ENCODE measurements around the gene U2AF1L4. TPM values are rescaled to one million over a fixed set of nuclear protein-coding genes. Genes with fewer than 3 reads are reported as not detected.

U2AF1L4 gene
- total RNA-seq, 1 donor from 2014 or later: 9.7 TPM

GRCh38 chr19:35714601-35715354, 30.4 kb downstream of the U2AF1L4 start:
- DNase-seq (ENCODE audit: low read depth): no peak

- DNase-seq (ENCODE audit: low read depth): no peak
These were observed 31.2 kb downstream of the U2AF1L4 start for GRCh38 chr19:35713904-35714495.

- DNase-seq (ENCODE audit: low read depth): no peak
These were observed 31.7 kb downstream of the U2AF1L4 start for GRCh38 chr19:35713506-35713850.

GRCh38 chr19:35712567-35713505, 32.4 kb downstream of the U2AF1L4 start:
- no peak for DNase-seq (ENCODE audit: low read depth)

GRCh38 chr19:35710784-35711723, 34.2 kb downstream of the U2AF1L4 start:
- DNase-seq (ENCODE audit: low read depth): no peak

- DNase-seq (ENCODE audit: low read depth): no peak
These were observed 36.8 kb downstream of the U2AF1L4 start for GRCh38 chr19:35708391-35708790.

GRCh38 chr19:35704218-35704617, 41.0 kb downstream of the U2AF1L4 start, which contains the start of gene ZBTB32:
TSS of gene ZBTB32 (plus strand) at chr19:35704558. CDS start at chr19:35714627, 10,069 bp downstream.
- no peak for DNase-seq (ENCODE audit: low read depth)

- DNase-seq (ENCODE audit: low read depth): no peak
These were observed 41.9 kb downstream of the U2AF1L4 start for GRCh38 chr19:35703343-35703742.

GRCh38 chr19:35702223-35703012, 42.8 kb downstream of the U2AF1L4 start:
- peak; percentile 99 for DNase-seq (ENCODE audit: low read depth)

- no peak for DNase-seq (ENCODE audit: low read depth)
These were observed 48.4 kb downstream of the U2AF1L4 start for GRCh38 chr19:35696835-35697234.

GRCh38 chr19:35695895-35696422, 49.3 kb downstream of the U2AF1L4 start:
- no peak for DNase-seq (ENCODE audit: low read depth)

- peak; percentile 86 for DNase-seq (ENCODE audit: low read depth)
These were observed 51.2 kb downstream of the U2AF1L4 start for GRCh38 chr19:35693835-35694599.

GRCh38 chr19:35693422-35693821, 51.8 kb downstream of the U2AF1L4 start:
- DNase-seq (ENCODE audit: low read depth): no peak

Other genes starting within 250 kb of the U2AF1L4 start
- gene DMKN, start 231.8 kb downstream of the U2AF1L4 start, total RNA-seq: 3.0 and 9.7 TPM in 2 replicates
- not detected in 2 replicates for gene SBSN, start 217.1 kb downstream of the U2AF1L4 start, total RNA-seq
- gene GAPDHS, start 212.0 kb downstream of the U2AF1L4 start, total RNA-seq: not detected in 2 replicates
- 124 and 137 TPM in 2 replicates for gene TMEM147, start 199.8 kb downstream of the U2AF1L4 start, total RNA-seq
- not detected in 2 replicates for gene ATP4A, start 181.8 kb downstream of the U2AF1L4 start, total RNA-seq
- not detected in 2 replicates for gene PMIS2, start 159.2 kb downstream of the U2AF1L4 start, total RNA-seq
- 4.8 and 6.5 TPM in 2 replicates for gene HAUS5, start 132.7 kb downstream of the U2AF1L4 start, total RNA-seq
- gene RBM42, start 116.4 kb downstream of the U2AF1L4 start, total RNA-seq: 68.9 and 72.6 TPM in 2 replicates
- gene ETV2, start 103.7 kb downstream of the U2AF1L4 start, total RNA-seq: not detected in 2 replicates
- 513 and 547 TPM in 2 replicates for gene COX6B1, start 97.1 kb downstream of the U2AF1L4 start, total RNA-seq
- gene UPK1A, start 78.9 kb downstream of the U2AF1L4 start, total RNA-seq: not detected in 2 replicates
- gene ZBTB32, start 40.9 kb downstream of the U2AF1L4 start, total RNA-seq: 0.11 TPM in 1 of 2 replicates, not detected in the other
- gene KMT2B, start 27.4 kb downstream of the U2AF1L4 start, total RNA-seq: 11.1 and 11.2 TPM in 2 replicates
- 1.8 and 4.8 TPM in 2 replicates for gene IGFLR1, start 3.0 kb downstream of the U2AF1L4 start, total RNA-seq
- gene PSENEN, start 233 bp upstream of the U2AF1L4 start, total RNA-seq: 32.5 and 32.8 TPM in 2 replicates
- gene LIN37, start 3.2 kb upstream of the U2AF1L4 start, total RNA-seq: 10.6 and 18.1 TPM in 2 replicates
- 0.21 and 0.37 TPM in 2 replicates for gene HSPB6, start 11.6 kb upstream of the U2AF1L4 start, total RNA-seq
- 3.2 and 3.6 TPM in 2 replicates for gene PROSER3, start 12.8 kb upstream of the U2AF1L4 start, total RNA-seq
- 1.5 and 3.8 TPM in 2 replicates for gene ARHGAP33, start 30.1 kb upstream of the U2AF1L4 start, total RNA-seq
- gene PRODH2, start 67.4 kb upstream of the U2AF1L4 start, total RNA-seq: not detected in 2 replicates
- not detected in 2 replicates for gene NPHS1, start 107.1 kb upstream of the U2AF1L4 start, total RNA-seq
- not detected in 2 replicates for gene KIRREL2, start 111.5 kb upstream of the U2AF1L4 start, total RNA-seq
- gene APLP1, start 123.2 kb upstream of the U2AF1L4 start, total RNA-seq: 10.4 and 30.5 TPM in 2 replicates
- gene NFKBID, start 155.1 kb upstream of the U2AF1L4 start, total RNA-seq: 1.2 and 2.2 TPM in 2 replicates
- not detected in 2 replicates for gene HCST, start 157.1 kb upstream of the U2AF1L4 start, total RNA-seq
- gene TYROBP, start 162.9 kb upstream of the U2AF1L4 start, total RNA-seq: not detected in 2 replicates
- gene LRFN3, start 191.0 kb upstream of the U2AF1L4 start, total RNA-seq: 5.3 and 8.3 TPM in 2 replicates
- 30.2 and 48.0 TPM in 2 replicates for gene SDHAF1, start 249.8 kb upstream of the U2AF1L4 start, total RNA-seq